Astrocyte (in vitro differentiated cells and primary cell): ENCODE results near the gene PLEKHA8. TPM values are rescaled to one million over a fixed set of nuclear protein-coding genes. Genes with fewer than 3 reads are reported as not detected.

Experiments used
- DNase-seq: peaks from one replicate; pipeline ENCODE4 v3.0.0-alpha.2; 2010; ENCODE audit warnings: low read depth
- FAIRE-seq: peaks from 2 replicates; lab custom pipeline; 2011; peaks lifted over from hg19 to GRCh38; lab: Jason Lieb, UNC
- H2AFZ ChIP-seq: 2 replicates; pipeline ENCODE4 v1.6.0; 2012; ENCODE audit warnings: low read depth, low read length, inconsistent platforms
- H3K27ac ChIP-seq: 2 replicates; pipeline ENCODE4 v1.5.1; 2011; ENCODE audit warnings: low read depth, low read length, inconsistent platforms
- H3K27me3 ChIP-seq: 2 replicates; pipeline ENCODE4 v1.6.0; 2011; ENCODE audit warnings: low read length, inconsistent platforms; ENCODE audit not compliant: insufficient read depth
- H3K36me3 ChIP-seq: 2 replicates; pipeline ENCODE4 v1.5.1; 2011; ENCODE audit warnings: low read length, inconsistent platforms; ENCODE audit not compliant: insufficient read depth
- H3K4me1 ChIP-seq: 2 replicates; pipeline ENCODE4 v1.5.1; 2011; ENCODE audit warnings: low read length, inconsistent platforms; ENCODE audit not compliant: insufficient read depth
- H3K4me2 ChIP-seq: 2 replicates; pipeline ENCODE4 v1.6.0; 2012; ENCODE audit warnings: low read length, inconsistent platforms
- H3K4me3 ChIP-seq: 2 replicates; pipeline ENCODE4 v1.5.1; 2011; ENCODE audit warnings: low read depth, mild to moderate bottlenecking, low read length, inconsistent platforms; ENCODE audit not compliant: insufficient read depth
- H3K79me2 ChIP-seq: 2 replicates; pipeline ENCODE4 v1.6.0; 2012; ENCODE audit warnings: mild to moderate bottlenecking, low read length, inconsistent platforms; ENCODE audit not compliant: insufficient read depth
- H3K9ac ChIP-seq: 2 replicates; pipeline ENCODE4 v1.6.0; 2012; ENCODE audit warnings: mild to moderate bottlenecking, low read length, inconsistent platforms
- H3K9me3 ChIP-seq: 2 replicates; pipeline ENCODE4 v1.5.1; 2012; ENCODE audit warnings: low read depth, mild to moderate bottlenecking, low read length, inconsistent platforms; ENCODE audit not compliant: insufficient read depth
- H4K20me1 ChIP-seq: 2 replicates; pipeline ENCODE4 v1.6.0; 2012; ENCODE audit warnings: low read length, inconsistent platforms; ENCODE audit not compliant: insufficient read depth
- H3K27ac Mint-ChIP-seq: one replicate; pipeline ENCODE4 v1.8.0; 2021; ENCODE audit warnings: mild to moderate bottlenecking, mixed read lengths; ENCODE audit not compliant: unreplicated experiment
- H3K27me3 Mint-ChIP-seq: one replicate; pipeline ENCODE4 v1.8.0; 2021; ENCODE audit warnings: low read depth, mixed read lengths; ENCODE audit not compliant: unreplicated experiment
- H3K36me3 Mint-ChIP-seq: one replicate; pipeline ENCODE4 v1.8.0; 2021; ENCODE audit warnings: low read depth, mixed read lengths; ENCODE audit not compliant: unreplicated experiment
- H3K4me1 Mint-ChIP-seq: one replicate; pipeline ENCODE4 v1.8.0; 2021; ENCODE audit warnings: low read depth, mixed read lengths; ENCODE audit not compliant: unreplicated experiment
- H3K4me3 Mint-ChIP-seq: one replicate; pipeline ENCODE4 v1.8.0; 2021; ENCODE audit warnings: mild to moderate bottlenecking, moderate library complexity, mixed read lengths; ENCODE audit not compliant: unreplicated experiment
- H3K9me3 Mint-ChIP-seq: one replicate; pipeline ENCODE4 v1.8.0; 2021; ENCODE audit warnings: mild to moderate bottlenecking, mixed read lengths; ENCODE audit not compliant: unreplicated experiment
- EZH2 ChIP-seq: IDR thresholded peaks from 2 replicates; pipeline ENCODE4 v1.6.1; 2012; ENCODE audit warnings: mild to moderate bottlenecking, low read length, inconsistent platforms; ENCODE audit not compliant: insufficient read depth
- total RNA-seq: library from RNA; stranded (reverse); gene quantifications from 2 replicates; pipeline ENCODE4 v1.2.1, GENCODE V29; 2021
- TF ChIP-seq, protein P1 (sequence below): IDR thresholded peaks from 2 replicates; pipeline ENCODE4 v1.5.1; 2011; ENCODE audit warnings: low read depth, mild to moderate bottlenecking, inconsistent platforms, low read length, moderate library complexity; ENCODE audit not compliant: insufficient read depth

Gene PLEKHA8
- total RNA-seq, 1 donor from 2014 or later, result 34.7 TPM

GRCh38 chr7:30001998-30002397, 26.2 kb upstream of the PLEKHA8 start:
- Histone ChIP-seq H3K4me1 (no peaks in the 10 kb centered on the region), H3K4me2 (no peak overlapping the region), H3K27me3 (no peaks in the 10 kb centered on the region), H3K4me3 (no peak overlapping the region), H3K9ac (no peak overlapping the region), H3K79me2 (no peaks in the 10 kb centered on the region), H3K27ac (no peak overlapping the region), H3K36me3 (no peaks in the 10 kb centered on the region), H3K9me3 (no peaks in the 10 kb centered on the region), H4K20me1 (no peaks in the 10 kb centered on the region), H2AFZ (no peak overlapping the region)
- TF ChIP-seq, protein P1, sequence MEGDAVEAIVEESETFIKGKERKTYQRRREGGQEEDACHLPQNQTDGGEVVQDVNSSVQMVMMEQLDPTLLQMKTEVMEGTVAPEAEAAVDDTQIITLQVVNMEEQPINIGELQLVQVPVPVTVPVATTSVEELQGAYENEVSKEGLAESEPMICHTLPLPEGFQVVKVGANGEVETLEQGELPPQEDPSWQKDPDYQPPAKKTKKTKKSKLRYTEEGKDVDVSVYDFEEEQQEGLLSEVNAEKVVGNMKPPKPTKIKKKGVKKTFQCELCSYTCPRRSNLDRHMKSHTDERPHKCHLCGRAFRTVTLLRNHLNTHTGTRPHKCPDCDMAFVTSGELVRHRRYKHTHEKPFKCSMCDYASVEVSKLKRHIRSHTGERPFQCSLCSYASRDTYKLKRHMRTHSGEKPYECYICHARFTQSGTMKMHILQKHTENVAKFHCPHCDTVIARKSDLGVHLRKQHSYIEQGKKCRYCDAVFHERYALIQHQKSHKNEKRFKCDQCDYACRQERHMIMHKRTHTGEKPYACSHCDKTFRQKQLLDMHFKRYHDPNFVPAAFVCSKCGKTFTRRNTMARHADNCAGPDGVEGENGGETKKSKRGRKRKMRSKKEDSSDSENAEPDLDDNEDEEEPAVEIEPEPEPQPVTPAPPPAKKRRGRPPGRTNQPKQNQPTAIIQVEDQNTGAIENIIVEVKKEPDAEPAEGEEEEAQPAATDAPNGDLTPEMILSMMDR, result no peak
- TF ChIP-seq EZH2, result no peak
- H3K4me3 Mint-ChIP-seq, result no peak overlapping the region
- H3K4me1 Mint-ChIP-seq, result no peaks in the 10 kb centered on the region
- no peak for DNase-seq
- peaks cover 3% of the 10 kb centered on the region for H3K9me3 Mint-ChIP-seq
- peaks cover 3% of the 10 kb centered on the region for H3K36me3 Mint-ChIP-seq
- H3K27me3 Mint-ChIP-seq, result no peaks in the 10 kb centered on the region
- H3K27ac Mint-ChIP-seq, result no peak overlapping the region
- no peak for FAIRE-seq

GRCh38 chr7:30003098-30003497, 25.1 kb upstream of the PLEKHA8 start:
- H3K9me3 Mint-ChIP-seq, result no peaks in the 10 kb centered on the region
- no peaks in the 10 kb centered on the region for H3K4me1 ChIP-seq
- no peak for TF ChIP-seq EZH2
- TF ChIP-seq, protein P1, result no peak
- no peak overlapping the region for H2AFZ ChIP-seq
- no peak overlapping the region for H3K27ac ChIP-seq
- H3K36me3 Mint-ChIP-seq, result peaks cover 3% of the 10 kb centered on the region
- H3K9ac ChIP-seq, result no peak overlapping the region
- H3K4me2 ChIP-seq, result no peak overlapping the region
- FAIRE-seq (no peak), DNase-seq (no peak)
- H3K9me3 ChIP-seq, result no peaks in the 10 kb centered on the region
- H3K27me3 ChIP-seq, result no peaks in the 10 kb centered on the region
- no peaks in the 10 kb centered on the region for H4K20me1 ChIP-seq
- H3K79me2 ChIP-seq, result no peaks in the 10 kb centered on the region
- H3K27ac Mint-ChIP-seq, result no peak overlapping the region
- H3K4me3 Mint-ChIP-seq, result no peak overlapping the region
- no peaks in the 10 kb centered on the region for H3K27me3 Mint-ChIP-seq
- H3K4me1 Mint-ChIP-seq, result no peaks in the 10 kb centered on the region
- no peak overlapping the region for H3K4me3 ChIP-seq
- no peaks in the 10 kb centered on the region for H3K36me3 ChIP-seq

- H3K4me3 Mint-ChIP-seq, result no peak overlapping the region
- H3K4me2 ChIP-seq, result no peak overlapping the region
- H4K20me1 ChIP-seq, result no peaks in the 10 kb centered on the region
- TF ChIP-seq EZH2, result no peak
- TF ChIP-seq, protein P1, result no peak
- no peaks in the 10 kb centered on the region for H3K27me3 Mint-ChIP-seq
- no peaks in the 10 kb centered on the region for H3K4me1 Mint-ChIP-seq
- no peaks in the 10 kb centered on the region for H3K27me3 ChIP-seq
- H3K36me3 ChIP-seq, result no peaks in the 10 kb centered on the region
- no peaks in the 10 kb centered on the region for H3K9me3 Mint-ChIP-seq
- H3K9me3 ChIP-seq, result no peaks in the 10 kb centered on the region
- H3K27ac ChIP-seq, result no peak overlapping the region
- H3K27ac Mint-ChIP-seq, result no peak overlapping the region
- H2AFZ ChIP-seq, result no peak overlapping the region
- H3K9ac ChIP-seq, result no peak overlapping the region
- H3K36me3 Mint-ChIP-seq, result peaks cover 3% of the 10 kb centered on the region
- H3K79me2 ChIP-seq, result no peaks in the 10 kb centered on the region
- no peak overlapping the region for H3K4me3 ChIP-seq
- H3K4me1 ChIP-seq, result no peaks in the 10 kb centered on the region
- no peak for DNase-seq
- FAIRE-seq, result no peak
Observed at GRCh38 chr7:30005464-30005863, 22.7 kb upstream of the PLEKHA8 start.
